Large intestine (tissue), 3 donors: ENCODE measurements around the gene TTC23. TPM values are rescaled to one million over a fixed set of nuclear protein-coding genes. Genes with fewer than 3 reads are reported as not detected.

Experiments used
- DNase-seq, 2 donors: peaks; one replicate each; pipeline versions ENCODE4 v3.0.0 to v3.0.0-alpha.2; 2013
- H3K27ac ChIP-seq: one replicate; pipeline ENCODE4 v1.5.1; 2013; ENCODE audit warnings: low read length
- H3K27me3 ChIP-seq: 2 replicates; pipeline ENCODE4 v1.6.1; 2013; ENCODE audit warnings: low read length; ENCODE audit not compliant: control insufficient read depth, insufficient read depth
- H3K36me3 ChIP-seq: 2 replicates; pipeline ENCODE4 v1.6.1; 2013; ENCODE audit warnings: low read length; ENCODE audit not compliant: control insufficient read depth, insufficient read depth
- H3K4me1 ChIP-seq: one replicate; pipeline ENCODE4 v1.6.1; 2013; ENCODE audit warnings: low read length; ENCODE audit not compliant: control insufficient read depth, insufficient read depth
- H3K4me3 ChIP-seq: one replicate; pipeline ENCODE4 v1.5.1; 2013; ENCODE audit warnings: low read length
- H3K9me3 ChIP-seq: one replicate; pipeline ENCODE4 v1.6.1; 2013; ENCODE audit warnings: mild to moderate bottlenecking, low read depth, low read length, moderate library complexity; ENCODE audit not compliant: control insufficient read depth
- WGBS: methylation state at CpG from one replicate; pipeline ENCODE4 v1.1.5; 2013; ENCODE audit warnings: low lambda C conversion rate; ENCODE audit not compliant: insufficient coverage; 5-methylcytosine and 5-hydroxymethylcytosine counted together
- polyA plus RNA-seq: library from polyadenylated mRNA; unstranded; fragments of 120-200 nt; gene quantifications from one replicate; pipeline ENCODE4 v1.2.1, GENCODE V29; 2013

Gene TTC23
- polyA plus RNA-seq, 1 donor = 16.3 TPM

DNA sequence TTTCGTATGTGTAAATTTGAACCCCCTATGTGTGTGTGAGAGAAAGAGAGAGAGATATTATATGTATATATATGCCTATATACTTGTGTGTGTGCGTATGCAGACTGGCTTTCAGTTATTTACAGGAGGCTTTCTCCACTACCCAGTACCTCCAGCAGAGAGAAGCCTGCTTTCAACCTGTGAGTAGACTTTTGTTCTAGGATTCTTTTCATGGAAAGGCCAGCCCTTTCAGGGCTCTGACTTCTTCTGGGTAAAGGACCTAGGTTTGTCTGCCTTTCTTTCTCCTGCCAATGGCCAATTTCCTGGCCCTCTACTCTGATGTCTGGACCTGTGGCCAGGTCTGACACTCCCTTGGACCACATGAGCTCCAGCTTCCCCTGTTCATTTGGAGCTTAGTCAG, 25.7 kb upstream of the TTC23 start:
- Histone ChIP-seq H3K9me3 (no peaks in the 10 kb centered on the region), H3K27ac (no peak overlapping the region), H3K4me3 (no peak overlapping the region), H3K27me3 (no peaks in the 10 kb centered on the region), H3K4me1 (no peaks in the 10 kb centered on the region), H3K36me3 (peaks cover 3% of the 10 kb centered on the region)
- DNase-seq = no peak
- no CpG with 5 or more reads among the region's 2 CpGs for WGBS

DNA sequence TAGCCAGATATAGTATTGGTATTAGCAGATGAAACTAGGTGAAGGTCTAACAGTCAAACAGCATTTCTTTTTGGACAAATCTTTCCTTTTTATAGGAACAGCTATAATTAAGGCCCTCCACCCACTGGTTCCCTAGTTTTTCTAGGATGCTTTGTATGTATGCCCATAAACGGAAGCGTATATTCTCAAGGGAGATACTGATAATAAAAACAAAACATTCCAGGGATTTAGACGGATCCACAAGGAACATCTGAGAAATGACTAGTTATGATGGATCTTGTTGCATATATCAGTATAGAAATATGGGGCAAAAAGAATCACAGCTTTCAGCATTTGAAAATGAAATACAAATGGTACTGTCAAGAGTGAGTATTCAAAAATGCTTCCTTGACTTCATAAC, 24.4 kb upstream of the TTC23 start:
- DNase-seq = no peak
- Histone ChIP-seq H3K27me3 (no peaks in the 10 kb centered on the region), H3K4me1 (no peaks in the 10 kb centered on the region), H3K36me3 (peaks cover 2% of the 10 kb centered on the region), H3K27ac (no peak overlapping the region), H3K4me3 (no peak overlapping the region), H3K9me3 (no peaks in the 10 kb centered on the region)
- 100% methylated on average over 3 of the region's 3 CpGs for WGBS

DNA sequence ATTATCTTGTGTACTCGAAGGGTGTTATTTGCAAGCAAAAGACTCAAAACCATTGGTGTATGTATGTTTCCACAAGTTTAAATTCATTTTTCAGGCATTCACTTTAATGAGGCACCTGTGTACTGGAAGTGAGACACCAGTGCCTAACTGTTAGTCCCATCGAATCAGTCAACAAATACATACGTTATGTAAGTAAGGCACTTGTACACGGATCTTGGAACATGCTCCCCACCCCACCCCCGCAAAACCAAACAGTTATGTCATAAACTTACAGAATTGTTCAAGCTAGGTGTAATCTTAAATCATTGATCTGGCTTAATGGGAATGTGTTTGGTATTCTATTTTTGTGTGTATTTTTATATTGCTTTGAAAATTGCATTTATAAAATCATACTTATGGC, 19.1 kb upstream of the TTC23 start:
- Histone ChIP-seq H3K27me3 (no peaks in the 10 kb centered on the region), H3K9me3 (no peaks in the 10 kb centered on the region), H3K4me3 (no peak overlapping the region), H3K36me3 (peaks cover 2% of the 10 kb centered on the region), H3K4me1 (peaks cover 13% of the 10 kb centered on the region), H3K27ac (no peak overlapping the region)
- DNase-seq = peak in 1 of 2 donors; percentile 15
- no CpG with 5 or more reads among the region's 5 CpGs for WGBS

DNA sequence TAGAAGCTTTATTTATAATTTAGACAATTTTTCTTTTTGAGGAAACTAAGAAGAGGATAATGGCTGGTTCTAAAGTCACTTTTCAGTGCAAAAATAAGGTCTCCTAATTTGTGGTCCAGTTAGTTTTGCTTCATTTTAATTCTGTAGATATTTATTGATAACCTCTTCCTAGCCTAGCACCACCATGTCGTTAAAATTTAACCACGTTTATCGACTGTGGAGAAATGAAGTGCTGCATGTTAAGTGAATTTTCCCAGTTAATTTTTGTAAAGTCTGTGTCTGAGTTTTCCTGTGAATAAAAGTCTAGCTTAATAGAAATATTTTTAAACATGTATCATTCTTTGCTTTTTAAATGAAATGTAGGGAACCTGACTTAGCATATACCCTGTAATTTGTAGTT, 18.6 kb upstream of the TTC23 start:
- no CpG with 5 or more reads among the region's 3 CpGs for WGBS
- peaks cover 13% of the 10 kb centered on the region for H3K4me1 ChIP-seq
- H3K36me3 ChIP-seq = peaks cover 2% of the 10 kb centered on the region
- no peak overlapping the region for H3K4me3 ChIP-seq
- H3K27me3 ChIP-seq = no peaks in the 10 kb centered on the region
- no peak overlapping the region for H3K27ac ChIP-seq
- no peak for DNase-seq
- H3K9me3 ChIP-seq = no peaks in the 10 kb centered on the region

DNA sequence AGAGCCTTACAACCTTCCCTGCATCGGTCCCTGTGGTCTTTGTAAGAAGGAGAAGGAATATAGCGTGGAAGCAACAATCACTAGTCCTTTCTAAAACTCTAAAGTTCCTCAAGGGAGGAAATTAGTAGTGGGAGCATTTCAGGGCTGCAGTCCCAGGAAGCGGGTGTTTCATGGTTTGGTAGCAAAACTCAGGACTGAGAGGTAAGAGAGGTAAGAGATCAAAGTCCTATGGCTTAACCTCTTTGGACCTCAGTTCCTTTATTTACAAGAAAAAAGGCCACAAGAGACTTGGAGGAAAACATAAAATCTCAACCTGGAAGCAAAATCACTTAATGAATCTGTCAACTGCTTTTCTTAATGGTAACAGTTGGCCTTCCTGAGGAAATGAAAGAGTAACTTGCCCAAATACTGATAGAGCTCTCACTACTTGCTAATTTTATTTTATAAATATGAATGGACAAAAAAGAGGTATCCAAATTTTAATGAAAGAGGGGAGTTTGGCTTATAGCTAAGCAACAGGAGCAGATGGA, 16.2 kb upstream of the TTC23 start:
- Histone ChIP-seq H3K4me3 (no peak overlapping the region), H3K27me3 (no peaks in the 10 kb centered on the region), H3K27ac (no peak overlapping the region), H3K36me3 (peaks cover 4% of the 10 kb centered on the region), H3K4me1 (peaks cover 13% of the 10 kb centered on the region), H3K9me3 (no peaks in the 10 kb centered on the region)
- peak in 1 of 2 donors; percentile 16 for DNase-seq
- WGBS = 60% methylated on average over 1 of the region's 3 CpGs

DNA sequence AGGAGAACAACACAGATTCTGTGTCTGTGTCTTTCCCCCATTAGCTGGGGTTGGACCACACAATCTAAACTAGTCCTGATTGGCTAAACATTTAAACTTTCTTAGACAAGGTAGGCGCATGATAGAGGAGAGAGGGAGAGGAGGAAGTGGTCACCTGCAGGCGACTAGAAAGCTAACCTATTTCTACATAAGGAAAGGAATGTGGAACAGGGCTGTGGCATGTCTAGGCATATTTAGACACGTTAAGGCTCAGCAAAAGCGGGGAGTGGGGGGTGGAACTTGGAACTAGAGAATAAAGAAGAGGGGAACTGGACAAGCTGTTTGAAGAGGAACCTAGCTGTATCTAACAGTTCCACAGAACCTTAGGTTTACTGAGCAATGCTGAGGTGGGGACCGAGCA, 14.7 kb upstream of the TTC23 start:
- no peak for DNase-seq
- WGBS = 100% methylated on average over 3 of the region's 5 CpGs
- no peak overlapping the region for H3K27ac ChIP-seq
- peaks cover 4% of the 10 kb centered on the region for H3K36me3 ChIP-seq
- H3K9me3 ChIP-seq = no peaks in the 10 kb centered on the region
- H3K4me3 ChIP-seq = no peak overlapping the region
- H3K27me3 ChIP-seq = no peaks in the 10 kb centered on the region
- H3K4me1 ChIP-seq = peaks cover 13% of the 10 kb centered on the region

DNA sequence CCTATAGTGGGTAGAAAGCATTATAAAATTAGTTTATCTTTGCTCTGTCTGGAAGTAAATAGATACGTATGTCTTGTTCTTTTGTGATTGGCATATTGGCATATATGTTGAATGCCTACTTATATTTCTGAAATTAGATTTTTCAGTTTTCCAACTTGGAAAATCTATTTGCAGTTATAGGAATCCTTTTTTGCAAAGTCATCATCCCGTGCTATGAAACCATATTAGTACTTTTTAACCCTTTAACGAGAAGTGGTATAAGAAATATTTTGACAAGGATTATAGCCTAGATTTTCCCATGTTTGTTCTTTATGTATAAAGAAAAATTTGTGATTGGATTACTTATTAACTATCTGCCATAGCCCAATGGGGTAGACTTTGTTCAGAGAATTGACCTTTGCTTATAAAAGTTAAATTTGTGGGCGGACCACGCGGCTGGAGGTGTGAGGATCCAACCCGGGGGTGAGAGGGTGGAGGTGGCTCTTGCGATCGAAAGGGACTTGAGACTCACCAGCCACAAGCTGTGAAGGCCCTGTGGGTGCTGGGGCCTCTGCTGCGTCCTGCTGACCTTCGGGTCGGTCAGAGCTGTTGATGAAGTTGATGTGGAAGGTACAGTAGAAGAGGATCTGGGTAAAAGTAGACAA, 7.8 kb upstream of the TTC23 start:
- no peaks in the 10 kb centered on the region for H3K9me3 ChIP-seq
- no peaks in the 10 kb centered on the region for H3K27me3 ChIP-seq
- peaks cover 16% of the 10 kb centered on the region for H3K4me1 ChIP-seq
- H3K27ac ChIP-seq = peak overlapping the region; percentile 37
- no peaks in the 10 kb centered on the region for H3K36me3 ChIP-seq
- no peak overlapping the region for H3K4me3 ChIP-seq
- 21% methylated on average over 3 of the region's 12 CpGs for WGBS
- peak; percentile 66 to 86 for DNase-seq

DNA sequence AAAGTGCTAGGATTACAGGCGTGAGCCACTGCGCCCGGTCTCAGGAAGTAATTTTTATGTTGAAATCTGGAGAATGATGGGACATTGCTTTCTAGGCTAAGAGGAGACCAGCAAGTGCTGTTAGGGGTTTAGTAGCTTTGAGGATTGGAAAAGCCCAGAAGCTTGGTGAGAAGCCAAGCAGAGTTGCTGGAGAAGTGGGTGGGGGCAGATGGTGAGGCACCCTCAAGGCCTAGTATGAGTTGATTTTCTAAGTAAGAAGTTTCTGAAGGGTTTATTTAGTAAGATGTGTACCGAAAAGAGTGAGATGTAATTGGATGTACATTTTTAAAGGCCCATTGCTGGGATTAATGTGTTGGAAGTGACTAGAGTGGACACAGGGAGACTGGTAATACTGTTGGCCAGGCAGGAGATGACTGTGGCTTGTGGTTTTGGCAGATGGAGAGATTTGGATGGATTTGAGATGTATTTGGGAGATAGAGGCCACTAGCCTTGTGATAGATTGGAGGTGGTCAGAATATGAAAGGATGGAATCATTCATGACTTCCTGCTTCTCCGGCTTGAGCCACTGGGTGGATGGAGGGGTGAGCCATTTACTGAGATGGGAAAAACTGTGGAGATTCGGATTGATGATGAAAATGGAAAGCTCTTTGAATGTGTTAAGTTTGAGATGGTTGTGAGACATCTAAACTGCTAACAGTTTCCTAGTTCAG, 4.2 kb upstream of the TTC23 start:
- DNase-seq = peak in 1 of 2 donors; percentile 29
- H3K36me3 ChIP-seq = no peaks in the 10 kb centered on the region
- no peak overlapping the region for H3K27ac ChIP-seq
- H3K9me3 ChIP-seq = no peaks in the 10 kb centered on the region
- H3K4me3 ChIP-seq = no peak overlapping the region
- peaks cover 16% of the 10 kb centered on the region for H3K4me1 ChIP-seq
- no peaks in the 10 kb centered on the region for H3K27me3 ChIP-seq
- WGBS = 80% methylated on average over 2 of the region's 6 CpGs

DNA sequence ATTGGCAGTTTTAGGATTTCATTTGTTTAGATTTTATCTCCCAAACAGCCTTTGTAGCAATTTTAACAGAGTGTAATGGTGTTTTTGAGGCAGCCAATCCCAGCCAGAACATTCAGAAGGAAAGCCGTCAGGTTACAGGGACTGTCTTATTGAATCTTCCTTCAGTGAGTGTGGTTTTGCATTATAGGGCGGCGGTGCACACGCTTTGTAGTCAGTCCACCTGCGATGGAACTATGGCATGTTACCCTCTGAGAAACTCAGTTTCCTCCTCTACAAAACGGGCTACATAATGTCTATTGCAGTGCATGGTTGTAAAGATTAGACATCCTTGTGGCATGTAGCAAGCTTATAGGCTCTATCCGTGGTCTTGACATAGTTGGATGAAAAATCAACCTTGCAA, 2.9 kb upstream of the TTC23 start:
- no CpG with 5 or more reads among the region's 7 CpGs for WGBS
- H3K4me3 ChIP-seq = peak overlapping the region; percentile 78
- peak overlapping the region; percentile 88 for H3K27ac ChIP-seq
- no peaks in the 10 kb centered on the region for H3K36me3 ChIP-seq
- DNase-seq = peak in 1 of 2 donors; percentile 32
- H3K4me1 ChIP-seq = peaks cover 7% of the 10 kb centered on the region
- H3K9me3 ChIP-seq = no peaks in the 10 kb centered on the region
- no peaks in the 10 kb centered on the region for H3K27me3 ChIP-seq

DNA sequence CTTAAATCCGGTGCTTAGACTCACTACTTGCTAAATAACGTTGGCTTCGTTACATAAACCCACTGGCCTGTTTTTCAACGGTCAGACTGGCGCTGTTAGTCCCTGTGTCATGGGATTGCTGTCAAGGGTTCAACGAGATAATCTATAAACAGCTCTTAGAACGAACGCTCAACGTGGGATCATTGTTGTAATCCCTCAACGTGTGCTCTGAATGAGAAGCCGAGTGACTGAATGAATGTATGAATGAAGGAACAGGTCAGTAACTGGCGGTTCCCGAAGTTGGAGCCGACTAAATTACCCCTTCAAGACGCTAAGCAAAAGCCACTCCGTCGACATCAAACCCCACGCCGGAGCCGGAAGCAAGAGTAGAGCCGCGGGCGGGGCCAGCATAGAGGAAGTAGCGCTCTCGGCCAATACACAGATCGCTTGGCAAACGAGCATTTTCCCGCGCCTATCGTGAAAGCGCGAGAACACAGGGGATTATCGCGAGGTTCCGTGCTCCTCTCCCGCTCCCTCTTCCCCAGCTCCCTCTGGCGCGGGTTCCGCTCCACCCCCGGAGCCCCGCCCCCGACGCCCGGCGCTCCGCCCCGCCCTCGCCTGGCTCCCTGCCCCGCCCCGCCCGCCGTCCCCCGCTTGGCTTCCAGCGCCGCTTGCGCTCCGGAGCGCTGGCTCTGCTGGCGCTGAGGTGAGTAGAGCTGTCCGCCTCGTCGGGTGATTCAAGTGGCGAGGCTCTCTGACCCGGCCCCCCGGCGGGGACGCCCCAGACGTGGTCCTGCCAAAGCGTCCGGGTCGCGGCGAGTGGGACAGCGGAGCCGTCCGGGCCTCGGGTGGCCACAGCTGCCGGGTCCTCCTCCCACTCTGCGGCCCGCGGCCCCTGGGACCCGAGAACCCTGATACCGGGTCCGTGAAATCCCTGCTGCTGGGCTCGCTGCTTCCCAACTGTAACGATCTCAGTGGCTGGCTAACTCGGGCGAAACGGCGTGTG, 1.8 kb upstream of the TTC23 start, which contains the start of gene LRRC28:
LRRC28 (plus strand) TSS at position 625 of the 985 bp plus-strand sequence. CDS start 4,477 bp downstream, outside the sequence.
- peak within 1 kb of the TSS; percentile 78 for H3K4me3 ChIP-seq
- no CpG with 5 or more reads among the region's 90 CpGs for WGBS
- peaks cover 7% of the 10 kb centered on the region for H3K4me1 ChIP-seq
- peak; percentile 99 for DNase-seq
- H3K9me3 ChIP-seq = no peaks in the 10 kb centered on the region
- no peaks in the 10 kb centered on the region for H3K27me3 ChIP-seq
- H3K27ac ChIP-seq = peak within 1 kb of the TSS; percentile 88
- H3K36me3 ChIP-seq = no peaks in the 10 kb centered on the region
